GM18498 (cell line): Measurements from ENCODE around the gene RHOBTB1.
A peak's percentile ranks its signal among the peaks of the same experiment; 100 is the strongest.

Experiments
- ATAC-seq: cut with Tn5 transposase; IDR thresholded peaks from one replicate; pipeline ENCODE4 v1.9.1; 2021; ENCODE audit warnings: mild to moderate bottlenecking, moderate library complexity; ENCODE audit not compliant: unreplicated experiment

RHOBTB1 gene

DNA sequence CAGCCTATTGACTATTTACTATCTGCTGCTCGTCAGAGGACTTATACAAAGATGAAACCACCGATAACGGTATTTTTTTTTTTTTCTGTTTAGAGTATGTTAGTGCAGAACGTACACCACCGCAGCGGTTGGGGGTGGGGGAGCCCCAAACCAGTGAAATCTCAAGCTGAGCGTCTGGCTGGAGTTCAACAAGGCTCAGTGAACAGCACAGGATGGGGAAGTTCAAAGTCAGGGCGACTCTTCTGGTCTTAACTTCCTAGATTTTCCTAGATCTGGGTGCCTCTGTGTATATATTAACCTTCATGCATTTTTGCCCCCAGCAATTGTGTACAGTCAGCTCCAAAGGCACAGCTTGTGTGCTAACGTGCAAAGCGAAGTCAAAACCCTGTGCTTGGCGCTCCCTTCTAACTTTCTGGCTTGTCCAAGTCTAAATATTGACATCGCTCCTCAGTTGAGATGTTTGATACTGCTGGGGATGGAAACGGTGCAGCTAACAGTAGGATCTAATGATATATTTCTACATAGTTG lies 1.1 kb downstream of the RHOBTB1 start:
- peak; percentile 59 for ATAC-seq

DNA sequence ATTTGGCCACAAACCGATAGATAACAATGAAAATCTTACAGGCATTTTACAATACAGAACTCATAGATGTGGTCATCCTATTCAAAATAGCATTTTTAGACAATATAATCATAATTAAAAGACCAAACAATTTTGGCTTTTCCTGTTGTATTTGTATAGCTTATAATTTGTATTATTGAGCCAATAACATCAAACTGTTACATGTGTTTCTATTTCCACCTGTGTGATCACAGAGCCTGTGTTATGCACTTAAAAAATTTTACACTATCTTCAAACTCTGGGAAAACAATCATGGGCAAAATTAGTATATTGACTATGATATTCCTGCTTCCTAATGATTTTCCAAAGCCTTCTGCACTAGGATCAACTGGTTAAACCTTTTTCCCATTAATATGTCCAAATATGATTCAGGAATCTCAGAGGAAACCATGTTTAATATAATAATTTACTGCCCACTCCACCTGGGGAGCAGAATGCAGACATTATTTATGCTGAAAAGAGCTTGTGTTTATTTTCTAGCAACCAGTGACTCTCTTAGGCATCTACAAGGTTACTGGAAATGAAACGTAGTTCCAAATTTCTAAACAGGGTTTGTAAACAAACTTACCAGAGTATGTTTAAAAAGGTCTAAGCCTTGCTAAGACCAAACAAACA lies 1.7 kb downstream of the RHOBTB1 start:
- ATAC-seq, result no peak

DNA sequence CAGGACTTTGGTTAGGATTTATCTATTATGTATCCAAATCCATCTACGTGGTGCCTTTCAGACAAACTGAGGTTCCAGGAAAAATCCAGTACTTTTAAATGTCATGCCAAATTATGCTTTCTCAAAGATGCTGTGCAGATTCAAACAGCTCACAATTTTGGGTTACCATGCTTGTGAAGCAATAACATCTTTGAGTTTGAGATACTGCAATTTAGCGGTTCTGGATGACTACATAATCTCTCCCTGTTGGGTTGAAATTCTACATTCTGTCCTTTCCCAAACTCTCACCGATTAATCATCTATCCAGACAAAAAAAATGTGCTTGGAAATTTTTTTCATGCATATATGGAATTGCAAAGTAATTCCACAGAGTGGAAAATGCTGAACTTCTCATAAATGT lies 3.5 kb downstream of the RHOBTB1 start:
- ATAC-seq, result no peak

- ATAC-seq, result no peak
Measured at GRCh38 chr10:60937784-60938654, 6.0 kb downstream of the RHOBTB1 start.

DNA sequence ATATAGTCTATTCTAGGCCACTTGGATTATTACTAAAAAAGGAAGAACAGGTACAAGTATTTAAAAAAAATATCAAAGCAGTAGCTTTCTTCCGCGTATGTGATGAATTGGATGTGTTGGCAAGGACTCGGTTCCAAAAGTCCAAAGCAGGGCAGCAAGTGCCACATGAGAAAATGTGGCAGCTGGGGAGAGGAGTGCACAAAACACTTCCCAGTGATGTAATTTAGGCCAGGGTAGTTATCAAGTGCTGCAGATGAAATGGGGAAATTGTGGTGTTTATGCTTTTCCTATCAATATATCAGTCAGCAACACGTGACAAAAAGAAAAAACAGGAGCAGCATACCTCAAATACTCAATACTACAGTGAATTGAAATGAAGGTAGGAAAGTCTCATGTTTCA lies 7.0 kb downstream of the RHOBTB1 start:
- ATAC-seq, result no peak

DNA sequence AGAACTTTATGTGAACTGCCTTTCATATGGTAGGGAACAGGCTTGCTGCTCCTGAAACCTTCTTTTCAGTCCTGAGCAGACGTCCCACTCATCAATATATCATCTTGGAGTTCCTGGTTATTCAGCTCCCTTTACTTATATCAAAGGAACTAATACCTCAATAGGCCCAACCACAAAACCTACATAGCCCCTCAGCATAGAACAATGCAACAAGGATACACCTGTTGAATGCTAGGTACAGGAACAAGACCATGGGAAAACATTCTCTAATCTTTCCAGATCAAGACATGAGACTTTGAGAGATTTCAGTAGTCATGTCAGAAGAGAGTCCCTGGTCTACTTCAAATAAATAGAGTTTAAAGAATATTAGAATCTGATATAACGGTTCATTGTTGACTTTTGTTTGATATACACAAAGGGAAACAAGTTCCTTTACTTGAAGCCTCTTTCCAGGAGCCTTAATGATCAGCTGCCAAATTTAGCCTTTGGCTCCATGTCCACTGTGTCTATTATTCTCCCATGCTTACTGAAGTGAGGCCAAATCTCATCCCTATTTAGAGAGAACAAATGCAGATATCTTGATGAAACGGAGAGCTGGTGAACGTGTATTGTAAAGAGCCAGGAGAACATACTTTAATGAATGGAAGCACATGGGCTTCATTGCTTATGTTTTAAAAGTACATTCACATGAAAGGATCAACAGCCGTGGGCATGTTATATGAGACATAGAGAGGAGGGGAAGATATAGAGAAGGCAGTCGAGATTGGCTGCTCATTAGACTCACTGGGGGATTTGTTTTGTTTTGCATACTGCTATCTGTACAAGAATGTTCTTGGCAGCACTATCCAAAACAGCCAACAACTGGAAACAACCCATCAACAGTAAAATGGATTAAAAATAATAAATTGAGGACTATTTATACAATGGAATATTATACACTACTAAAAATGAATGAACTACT lies 9.5 kb downstream of the RHOBTB1 start:
- no peak for ATAC-seq

DNA sequence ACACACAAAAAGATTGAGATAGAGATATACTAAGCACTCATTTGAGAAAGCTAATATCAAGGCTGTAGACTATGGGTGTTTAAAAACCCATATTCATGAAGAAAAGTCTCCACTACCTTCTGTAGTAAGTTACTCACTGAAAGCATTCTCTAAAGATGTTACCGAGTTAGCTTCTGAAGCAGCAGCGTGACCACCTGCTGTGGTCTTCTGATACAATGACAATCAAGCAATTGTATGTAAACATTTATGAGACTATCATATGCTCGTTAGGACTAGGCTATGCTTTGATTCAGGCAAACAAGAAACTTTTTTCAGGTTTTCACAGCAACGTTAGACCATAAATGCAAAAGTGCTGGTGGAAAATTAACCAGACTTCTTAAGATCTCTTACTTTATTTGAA lies 11.2 kb downstream of the RHOBTB1 start:
- ATAC-seq, result no peak

DNA sequence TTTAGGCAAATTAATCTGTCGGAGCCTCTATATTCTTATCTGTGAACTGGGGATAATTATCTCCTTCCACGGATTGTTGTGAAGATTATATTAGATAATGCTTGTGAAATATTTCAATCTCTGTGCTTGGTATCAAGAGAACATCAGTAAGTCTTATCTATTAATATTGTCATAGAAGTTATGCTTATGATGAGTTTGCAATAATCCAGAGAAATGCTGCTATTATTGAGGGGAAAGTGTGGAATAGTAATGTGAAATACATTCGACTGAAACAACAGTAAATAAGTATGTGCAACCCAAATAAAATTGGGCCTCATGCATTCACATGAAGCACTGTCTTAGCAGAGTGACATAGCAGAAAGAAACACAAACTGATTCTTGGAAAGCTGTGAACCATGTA lies 13.7 kb downstream of the RHOBTB1 start:
- ATAC-seq, result no peak

DNA sequence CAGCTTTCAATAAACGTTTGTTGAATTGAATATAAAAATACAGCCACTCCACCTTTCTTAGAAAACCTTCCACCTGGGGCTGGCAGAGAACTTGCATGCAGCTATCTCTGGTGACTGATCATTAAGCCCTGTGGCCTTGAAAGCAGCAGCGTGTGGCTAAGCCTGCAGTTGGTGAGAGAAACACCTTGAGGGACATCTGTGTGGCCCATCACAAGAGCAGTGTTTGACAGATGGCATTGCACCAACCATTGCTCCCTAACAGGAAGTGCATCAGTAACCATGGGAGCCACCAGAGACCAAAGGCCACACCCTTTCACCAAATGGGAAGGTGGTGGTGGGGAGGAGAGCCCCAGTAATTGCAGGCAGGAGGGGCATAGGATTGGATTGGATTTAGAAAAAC lies 22.4 kb downstream of the RHOBTB1 start:
- no peak for ATAC-seq

DNA sequence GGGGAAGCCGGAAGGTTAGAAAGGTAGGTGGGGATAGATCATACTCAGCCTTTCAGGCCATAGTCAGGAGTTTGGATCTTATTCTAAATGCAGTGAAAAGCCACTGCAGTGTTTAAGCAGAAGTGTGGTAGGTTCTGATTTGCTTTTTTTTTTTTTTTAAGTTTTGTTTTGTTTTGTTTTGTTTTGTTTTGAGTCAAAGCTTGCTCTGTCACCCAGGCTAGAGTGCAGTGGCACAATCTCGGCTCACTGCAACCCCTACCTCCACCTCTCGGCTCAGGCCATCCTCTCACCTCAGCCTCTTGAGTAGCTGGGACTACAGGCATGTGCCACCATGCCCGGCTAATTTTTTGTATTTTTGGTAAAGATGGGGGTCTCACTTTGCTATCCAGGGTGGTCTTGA lies 23.5 kb downstream of the RHOBTB1 start:
- ATAC-seq, result no peak

DNA sequence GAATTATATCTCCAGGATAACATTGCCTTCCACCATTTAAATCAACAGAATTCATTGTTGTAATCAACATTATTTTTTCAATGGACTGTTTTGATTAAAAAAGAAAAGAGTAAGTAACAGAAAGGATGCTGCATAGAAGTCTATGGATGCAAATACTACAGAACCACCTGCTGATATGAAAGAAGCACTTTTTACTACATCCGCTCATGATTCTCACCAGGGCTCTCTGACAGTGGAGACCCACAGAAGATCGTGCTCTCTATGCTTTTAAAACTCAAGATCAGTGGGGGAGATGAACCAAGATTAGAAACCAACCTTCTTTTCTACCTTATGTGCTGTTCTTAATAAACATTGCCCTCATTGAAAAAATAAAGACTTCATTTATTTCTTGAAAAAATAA lies 24.4 kb downstream of the RHOBTB1 start:
- ATAC-seq, result no peak

- ATAC-seq, result no peak
Measured at GRCh38 chr10:60917331-60918280, 26.4 kb downstream of the RHOBTB1 start.

DNA sequence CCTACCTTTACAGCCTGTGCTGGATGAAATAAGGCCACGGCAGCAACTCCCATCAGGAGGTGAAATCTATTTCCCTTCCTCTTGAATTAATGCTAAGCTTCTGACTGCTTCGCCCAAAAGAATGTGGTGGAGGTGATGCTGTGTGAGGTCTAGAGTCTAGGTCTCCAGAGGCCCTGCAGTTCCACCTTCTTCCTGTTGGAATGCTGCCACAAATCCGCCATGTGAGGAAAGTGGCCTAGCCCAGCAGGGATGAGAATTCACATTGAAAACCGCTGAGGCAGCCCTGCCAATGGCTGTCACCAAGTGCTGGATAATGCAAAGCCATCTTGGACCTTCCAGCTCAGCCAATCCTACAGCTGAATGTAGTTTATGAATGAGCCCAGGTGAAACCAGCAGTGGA lies 28.0 kb downstream of the RHOBTB1 start:
- no peak for ATAC-seq

GRCh38 chr10:60914690-60915141 lies 29.3 kb downstream of the RHOBTB1 start:
- no peak for ATAC-seq

- ATAC-seq, result no peak
Measured at GRCh38 chr10:60913657-60914056, 30.3 kb downstream of the RHOBTB1 start.

GRCh38 chr10:60913071-60913470 lies 30.9 kb downstream of the RHOBTB1 start:
- no peak for ATAC-seq

- no peak for ATAC-seq
Measured at GRCh38 chr10:60911715-60912114, 32.3 kb downstream of the RHOBTB1 start.

- no peak for ATAC-seq
Measured at GRCh38 chr10:60911216-60911615, 32.8 kb downstream of the RHOBTB1 start.

DNA sequence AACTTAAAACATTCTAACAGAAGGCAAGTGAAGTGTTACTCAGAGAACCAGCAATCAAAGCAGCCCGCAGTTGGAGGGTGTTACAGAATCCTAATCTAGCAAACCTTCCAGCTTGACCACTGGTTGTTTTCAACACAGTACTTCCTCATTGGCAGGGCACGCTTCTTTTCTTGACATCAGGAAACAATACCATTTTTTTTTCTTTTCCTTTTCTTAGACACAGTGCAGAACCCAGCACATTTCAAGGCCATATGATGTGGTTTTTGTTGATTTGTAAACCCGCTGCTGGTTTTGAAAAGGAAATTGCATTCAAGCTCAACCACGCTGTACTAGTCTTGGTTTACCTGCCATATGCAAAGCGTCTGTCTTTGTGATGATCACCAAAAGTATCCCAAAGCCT lies 33.4 kb downstream of the RHOBTB1 start:
- ATAC-seq, result peak; percentile 62

DNA sequence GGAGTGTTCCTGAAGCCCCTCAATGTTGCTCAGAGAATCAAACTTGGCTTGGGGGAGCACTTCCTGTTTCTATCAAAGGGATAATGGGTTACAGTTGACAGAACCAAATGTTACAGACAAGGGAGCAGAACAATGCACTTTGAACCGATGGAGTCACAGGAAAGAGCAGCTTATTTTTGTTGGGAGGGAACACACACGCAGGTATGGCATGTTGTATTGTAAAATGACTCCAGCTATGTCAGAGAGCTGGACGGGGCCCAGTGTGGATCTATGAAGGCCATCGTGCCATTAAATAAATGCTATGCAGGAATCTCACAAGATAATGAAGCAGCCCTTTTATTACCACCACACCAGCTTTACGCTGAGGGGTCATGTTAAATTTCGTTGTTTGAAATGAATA lies 35.1 kb downstream of the RHOBTB1 start:
- no peak for ATAC-seq
